ENCODE data around the gene ASAP2. TPM values are rescaled to one million over a fixed set of nuclear protein-coding genes. Genes with fewer than 3 reads are reported as not detected.

Gene ASAP2
- total and polyA plus RNA-seq, 4 experiments from 2014 or later = not detected

- no peaks in the 10 kb centered on the region for H3K9me3 Mint-ChIP-seq
- POLR2A ChIA-PET (ENCODE audit: partially characterized antibody) = no interaction called here
- CTCF ChIA-PET (ENCODE audit: partially characterized antibody) = no interaction called here
Measured at GRCh38 chr2:9189901-9190300, 16.7 kb upstream of the ASAP2 start.

GRCh38 chr2:9191041-9191481, 15.6 kb upstream of the ASAP2 start:
- Mint-ChIP-seq H3K36me3 (no peaks in the 10 kb centered on the region), H3K4me3 (no peak overlapping the region), H3K9me3 (no peaks in the 10 kb centered on the region), H3K4me1 (no peaks in the 10 kb centered on the region), H3K27me3 (peaks cover 0 to 1% of the 10 kb centered on the region in 2 donors), H3K27ac (no peak overlapping the region)
- H3K36me3 ChIP-seq (ENCODE audit: insufficient read depth, low read length) = no peaks in the 10 kb centered on the region
- no peak overlapping the region for H3K27ac ChIP-seq (ENCODE audit: low read depth, low read length)
- no peaks in the 10 kb centered on the region for H3K4me1 ChIP-seq (ENCODE audit: insufficient read depth, low read length)
- intact Hi-C loops (cut with micrococcal nuclease) = no loop called here
- no peak overlapping the region for H3K4me3 ChIP-seq (ENCODE audit: low read length in 2 of 2)
- ChIA-PET CTCF (ENCODE audit: partially characterized antibody) (no interaction called here), POLR2A (ENCODE audit: partially characterized antibody) (no interaction called here)
- no peaks in the 10 kb centered on the region for H3K27me3 ChIP-seq (ENCODE audit: insufficient read depth, low read length)
- no peak for DNase-seq
- no peaks in the 10 kb centered on the region for H3K9me3 ChIP-seq (ENCODE audit: control insufficient read depth in 1 of 2, low read length in 2 of 2)

More at GRCh38 chr2:9189901-9190300, 16.7 kb upstream of the ASAP2 start:
- intact Hi-C loops (cut with micrococcal nuclease) = no loop called here
- Mint-ChIP-seq H3K36me3 (no peaks in the 10 kb centered on the region), H3K4me1 (no peaks in the 10 kb centered on the region), H3K27me3 (peaks cover 2 to 4% of the 10 kb centered on the region in 2 donors), H3K27ac (peak overlapping the region in 1 of 7 donors; percentile 28), H3K4me3 (no peak overlapping the region)
- Histone ChIP-seq H3K4me3 (ENCODE audit: low read length in 2 of 2) (no peak overlapping the region), H3K36me3 (ENCODE audit: insufficient read depth, low read length) (no peaks in the 10 kb centered on the region), H3K9me3 (ENCODE audit: control insufficient read depth in 1 of 2, low read length in 2 of 2) (no peaks in the 10 kb centered on the region), H3K4me1 (ENCODE audit: insufficient read depth, low read length) (no peaks in the 10 kb centered on the region), H3K27ac (ENCODE audit: low read depth, low read length) (no peak overlapping the region), H3K27me3 (ENCODE audit: insufficient read depth, low read length) (no peaks in the 10 kb centered on the region)
- no peak for DNase-seq

GRCh38 chr2:9192712-9193111, 13.9 kb upstream of the ASAP2 start:
- POLR2A ChIA-PET (ENCODE audit: partially characterized antibody) = no interaction called here
- no peaks in the 10 kb centered on the region for H3K36me3 Mint-ChIP-seq
- peaks cover 11% of the 10 kb centered on the region in 2 donors for H3K27me3 Mint-ChIP-seq
- H3K27me3 ChIP-seq (ENCODE audit: insufficient read depth, low read length) = no peaks in the 10 kb centered on the region
- no peaks in the 10 kb centered on the region for H3K9me3 ChIP-seq (ENCODE audit: control insufficient read depth in 1 of 2, low read length in 2 of 2)
- H3K4me1 Mint-ChIP-seq = no peaks in the 10 kb centered on the region
- H3K4me3 ChIP-seq (ENCODE audit: low read length in 2 of 2) = no peak overlapping the region
- peak overlapping the region in 1 of 7 donors; percentile 36 for H3K27ac Mint-ChIP-seq
- no peaks in the 10 kb centered on the region for H3K9me3 Mint-ChIP-seq
- H3K4me3 Mint-ChIP-seq = no peak overlapping the region
- intact Hi-C loops (cut with micrococcal nuclease) = no loop called here
- H3K27ac ChIP-seq (ENCODE audit: low read depth, low read length) = no peak overlapping the region
- H3K4me1 ChIP-seq (ENCODE audit: insufficient read depth, low read length) = no peaks in the 10 kb centered on the region
- DNase-seq = no peak
- CTCF ChIA-PET (ENCODE audit: partially characterized antibody) = no interaction called here
- H3K36me3 ChIP-seq (ENCODE audit: insufficient read depth, low read length) = no peaks in the 10 kb centered on the region

- Mint-ChIP-seq H3K9me3 (peaks cover 0 to 1% (median 0%) of the 10 kb centered on the region in 8 donors), H3K27me3 (peaks cover 19 to 20% of the 10 kb centered on the region in 2 donors), H3K4me3 (no peak overlapping the region), H3K36me3 (no peaks in the 10 kb centered on the region), H3K4me1 (no peaks in the 10 kb centered on the region), H3K27ac (no peak overlapping the region)
- intact Hi-C loops (cut with micrococcal nuclease) = no loop called here
- Histone ChIP-seq H3K4me3 (ENCODE audit: low read length in 2 of 2) (no peak overlapping the region), H3K27ac (ENCODE audit: low read depth, low read length) (no peak overlapping the region), H3K9me3 (ENCODE audit: control insufficient read depth in 1 of 2, low read length in 2 of 2) (no peaks in the 10 kb centered on the region), H3K36me3 (ENCODE audit: insufficient read depth, low read length) (no peaks in the 10 kb centered on the region), H3K27me3 (ENCODE audit: insufficient read depth, low read length) (no peaks in the 10 kb centered on the region), H3K4me1 (ENCODE audit: insufficient read depth, low read length) (no peaks in the 10 kb centered on the region)
- CTCF ChIA-PET (ENCODE audit: partially characterized antibody) = no interaction called here
- no peak for DNase-seq
- POLR2A ChIA-PET (ENCODE audit: partially characterized antibody) = no interaction called here
Measured at GRCh38 chr2:9194352-9194751, 12.3 kb upstream of the ASAP2 start.

- Histone ChIP-seq H3K27me3 (ENCODE audit: insufficient read depth, low read length) (no peaks in the 10 kb centered on the region), H3K4me3 (ENCODE audit: low read length in 2 of 2) (no peak overlapping the region), H3K9me3 (ENCODE audit: control insufficient read depth in 1 of 2, low read length in 2 of 2) (no peaks in the 10 kb centered on the region), H3K36me3 (ENCODE audit: insufficient read depth, low read length) (no peaks in the 10 kb centered on the region), H3K27ac (ENCODE audit: low read depth, low read length) (no peak overlapping the region), H3K4me1 (ENCODE audit: insufficient read depth, low read length) (no peaks in the 10 kb centered on the region)
- Mint-ChIP-seq H3K27me3 (peaks cover 23 to 34% of the 10 kb centered on the region in 2 donors), H3K9me3 (peaks cover 0 to 1% (median 0%) of the 10 kb centered on the region in 8 donors), H3K36me3 (no peaks in the 10 kb centered on the region), H3K4me1 (no peaks in the 10 kb centered on the region), H3K4me3 (no peak overlapping the region), H3K27ac (no peak overlapping the region)
- CTCF ChIA-PET (ENCODE audit: partially characterized antibody) = no interaction called here
- POLR2A ChIA-PET (ENCODE audit: partially characterized antibody) = no interaction called here
- intact Hi-C loops (cut with micrococcal nuclease) = no loop called here
- no peak for DNase-seq
Measured at GRCh38 chr2:9196637-9197036, 10.0 kb upstream of the ASAP2 start.

GRCh38 chr2:9197916-9198315, 8.7 kb upstream of the ASAP2 start:
- H3K27me3 Mint-ChIP-seq = peaks cover 24 to 36% of the 10 kb centered on the region in 2 donors

GRCh38 chr2:9199716-9200632, 6.6 kb upstream of the ASAP2 start:
- CTCF ChIA-PET (ENCODE audit: partially characterized antibody) = no interaction called here

More at GRCh38 chr2:9197916-9198315, 8.7 kb upstream of the ASAP2 start:
- no peaks in the 10 kb centered on the region for H3K36me3 ChIP-seq (ENCODE audit: insufficient read depth, low read length)
- peaks cover 0 to 1% (median 0%) of the 10 kb centered on the region in 8 donors for H3K9me3 Mint-ChIP-seq
- no peak overlapping the region for H3K27ac ChIP-seq (ENCODE audit: low read depth, low read length)
- H3K4me1 ChIP-seq (ENCODE audit: insufficient read depth, low read length) = no peaks in the 10 kb centered on the region
- CTCF ChIA-PET (ENCODE audit: partially characterized antibody) = no interaction called here
- intact Hi-C loops (cut with micrococcal nuclease) = no loop called here
- H3K27ac Mint-ChIP-seq = no peak overlapping the region
- H3K4me3 Mint-ChIP-seq = no peak overlapping the region
- POLR2A ChIA-PET (ENCODE audit: partially characterized antibody) = no interaction called here
- no peaks in the 10 kb centered on the region for H3K36me3 Mint-ChIP-seq
- no peaks in the 10 kb centered on the region for H3K27me3 ChIP-seq (ENCODE audit: insufficient read depth, low read length)
- no peak for DNase-seq
- no peak overlapping the region for H3K4me3 ChIP-seq (ENCODE audit: low read length in 2 of 2)
- no peaks in the 10 kb centered on the region for H3K4me1 Mint-ChIP-seq
- H3K9me3 ChIP-seq (ENCODE audit: control insufficient read depth in 1 of 2, low read length in 2 of 2) = no peaks in the 10 kb centered on the region

More at GRCh38 chr2:9199716-9200632, 6.6 kb upstream of the ASAP2 start:
- Histone ChIP-seq H3K36me3 (ENCODE audit: insufficient read depth, low read length) (no peaks in the 10 kb centered on the region), H3K27ac (ENCODE audit: low read depth, low read length) (no peak overlapping the region), H3K4me1 (ENCODE audit: insufficient read depth, low read length) (no peaks in the 10 kb centered on the region), H3K4me3 (ENCODE audit: low read length in 2 of 2) (no peak overlapping the region), H3K9me3 (ENCODE audit: control insufficient read depth in 1 of 2, low read length in 2 of 2) (no peaks in the 10 kb centered on the region), H3K27me3 (ENCODE audit: insufficient read depth, low read length) (no peaks in the 10 kb centered on the region)
- DNase-seq = no peak
- intact Hi-C loops (cut with micrococcal nuclease) = no loop called here
- peaks cover 28 to 43% of the 10 kb centered on the region in 2 donors for H3K27me3 Mint-ChIP-seq
- H3K36me3 Mint-ChIP-seq = no peaks in the 10 kb centered on the region
- H3K4me1 Mint-ChIP-seq = no peaks in the 10 kb centered on the region
- POLR2A ChIA-PET (ENCODE audit: partially characterized antibody) = no interaction called here
- H3K4me3 Mint-ChIP-seq = no peak overlapping the region
- no peak overlapping the region for H3K27ac Mint-ChIP-seq
- peaks cover 0 to 1% (median 0%) of the 10 kb centered on the region in 8 donors for H3K9me3 Mint-ChIP-seq

Measured in CD4-positive, alpha-beta memory T cell (primary cell).